K562 (cell line): ENCODE data around the gene FIG4. TPM values are rescaled to one million over a fixed set of nuclear protein-coding genes. Genes with fewer than 3 reads are reported as not detected.

Experiments
- ATAC-seq: fragments of 200-7000 bp; cut with Tn5 transposase; 3 replicates; pipeline ENCODE4 v1.9.1; 2020; ENCODE audit warnings: moderate library complexity
- BruUV-seq: library from RNA; stranded (reverse); fragments of 400-500 nt; replicated peaks from 2 replicates; lab custom pipeline; 2021; lab: Mats Ljungman, UMichigan
- CTCF ChIA-PET: fragments of 300-600 bp; formaldehyde crosslinking; extraction: SDS; loops from one replicate; lab custom pipeline; 2021; ENCODE audit warnings: low intra/inter-chr PET ratio; lab: Yijun Ruan, JAX
- POLR2A ChIA-PET: fragments of 300-600, 350-650 bp; sonication (Branson Sonifier 250); formaldehyde crosslinking; extraction: SDS; loops from one replicate; lab custom pipeline; 2021; ENCODE audit warnings: antibody characterized with exemption, inconsistent platforms; lab: Yijun Ruan, JAX
- DNase-seq, 4 experiments: peaks; one replicate each; pipeline versions ENCODE4 v3.0.0 to v3.0.0-alpha.2; 2011 to 2018; ENCODE audit warnings: low spot score in 3 of 4, mixed read lengths in 3 of 4; ENCODE audit errors: extremely low read depth in 1 of 4
- FAIRE-seq: peaks from 2 replicates; lab custom pipeline; 2011; peaks lifted over from hg19 to GRCh38; lab: Jason Lieb, UNC
- H2AFZ ChIP-seq: 2 replicates; pipeline ENCODE4 v1.6.0; 2011; ENCODE audit warnings: low read depth, low read length, control low read depth, inconsistent platforms
- H3K27ac ChIP-seq: fragments of 200-600 bp; 3 replicates; pipeline ENCODE4 v1.8.0; 2011; ENCODE audit warnings: low read depth, mild to moderate bottlenecking, control low read depth, inconsistent platforms, low read length, moderate library complexity, mixed read lengths; ENCODE audit errors: extremely low read depth
- H3K27me3 ChIP-seq, 2 experiments: fragments of 300-600 bp in 1 of 2; 2 replicates in 1 of 2; 3 replicates in 1 of 2; pipeline versions ENCODE4 v1.6.0 to v1.8.0; 2011; ENCODE audit warnings: inconsistent platforms in 2 of 2, low read length in 2 of 2, mild to moderate bottlenecking in 1 of 2, mixed read lengths in 1 of 2, moderate library complexity in 1 of 2; ENCODE audit not compliant: control insufficient read depth in 2 of 2, insufficient read depth in 2 of 2
- H3K36me3 ChIP-seq: fragments of 300-600 bp; 3 replicates; pipeline ENCODE4 v1.8.0; 2011; ENCODE audit warnings: mild to moderate bottlenecking, low read length, inconsistent platforms; ENCODE audit not compliant: control insufficient read depth, insufficient read depth
- H3K4me1 ChIP-seq, 2 experiments: fragments of 200-600 bp in 1 of 2; replicated peaks in 1 of 2; 2 replicates in 1 of 2; 3 replicates in 1 of 2; pipeline versions ENCODE4 v1.5.1 to v1.8.0; 2011; ENCODE audit warnings: inconsistent platforms in 2 of 2, low read length in 2 of 2, mild to moderate bottlenecking in 1 of 2, mixed read lengths in 1 of 2, moderate library complexity in 1 of 2; ENCODE audit not compliant: control insufficient read depth in 2 of 2, insufficient read depth in 2 of 2
- H3K4me2 ChIP-seq: 2 replicates; pipeline ENCODE4 v1.6.1; 2011; ENCODE audit warnings: low read length, control low read depth, inconsistent platforms, mixed read lengths; ENCODE audit not compliant: insufficient read depth
- H3K4me3 ChIP-seq: fragments of 200-600 bp; sonication (generic), shearing (Covaris generic); 2 replicates; pipeline ENCODE4 v1.5.1; 2016; ENCODE audit warnings: control low read depth, inconsistent platforms
- H3K79me2 ChIP-seq: fragments of 200-600 bp; 3 replicates; pipeline ENCODE4 v1.8.0; 2011; ENCODE audit warnings: low read length, inconsistent platforms; ENCODE audit not compliant: control insufficient read depth, insufficient read depth
- H3K9ac ChIP-seq, 2 experiments: 2 replicates each; pipeline versions ENCODE4 v1.6.0 to v1.6.1; 2011; ENCODE audit warnings: low read depth in 2 of 2, low read length in 2 of 2, control low read depth in 1 of 2, inconsistent platforms in 1 of 2, mild to moderate bottlenecking in 1 of 2, mixed read lengths in 1 of 2; ENCODE audit not compliant: insufficient read depth in 1 of 2
- H3K9me1 ChIP-seq: one replicate; pipeline ENCODE4 v1.6.0; 2011; ENCODE audit warnings: inconsistent platforms, mild to moderate bottlenecking, low read length, moderate library complexity; ENCODE audit not compliant: control insufficient read depth, insufficient read depth
- H3K9me3 ChIP-seq: replicated peaks from 2 replicates; pipeline ENCODE4 v1.5.1; 2011; ENCODE audit warnings: low read depth, low read length, inconsistent platforms; ENCODE audit not compliant: control insufficient read depth, insufficient read depth
- H4K20me1 ChIP-seq: replicated peaks from 2 replicates; pipeline ENCODE4 v1.6.1; 2011; ENCODE audit warnings: low read length, inconsistent platforms, mixed read lengths; ENCODE audit not compliant: control insufficient read depth, insufficient read depth
- GTF2B ChIP-seq: IDR thresholded peaks from 2 replicates; pipeline ENCODE4 v1.6.1; 2011; ENCODE audit not compliant: insufficient read length; ENCODE audit errors: extremely low read depth
- HDGF ChIP-seq: fragments of 450-650 bp; IDR thresholded peaks from 2 replicates; pipeline ENCODE4 v1.6.1; 2016
- HNRNPUL1 ChIP-seq: fragments of 200-400 bp; formaldehyde crosslinking; IDR thresholded peaks from 2 replicates; pipeline ENCODE4 v1.6.1; 2017; ENCODE audit warnings: low read length
- MAFF ChIP-seq: IDR thresholded peaks from 2 replicates; pipeline ENCODE4 v1.6.1; 2012; ENCODE audit warnings: low read length, improper control_type of control experiment
- ZNF133 ChIP-seq: fragments of 250-450 bp; sonication (Bioruptor Pico); IDR thresholded peaks from 2 replicates; pipeline ENCODE4 v1.4.0; 2020; ENCODE audit warnings: mild to moderate bottlenecking
- ZNF436 ChIP-seq: fragments of 250-450, 450-650 bp; sonication (Bioruptor Pico); formaldehyde crosslinking; IDR thresholded peaks from 2 replicates; pipeline ENCODE4 v1.7.0; 2020; ENCODE audit warnings: mild to moderate bottlenecking
- ZNF707 ChIP-seq: fragments of 250-450 bp; sonication (Bioruptor Pico); conservative IDR thresholded peaks from 2 replicates; pipeline ENCODE4 v1.8.0; 2022; ENCODE audit warnings: inconsistent platforms, mild to moderate bottlenecking, moderate library complexity
- ZNF778 ChIP-seq: fragments of 450-650 bp; formaldehyde crosslinking; IDR thresholded peaks from 2 replicates; pipeline ENCODE4 v1.4.0; 2020; ENCODE audit warnings: mild to moderate bottlenecking, moderate library complexity
- in situ Hi-C: fragments of 300-500 bp; cut with MboI; formaldehyde crosslinking; loops from 4 replicates; pipeline ENCODE4 v1.15.0; 2018; ENCODE audit warnings: inconsistent platforms, mixed read lengths
- intact Hi-C: fragments of 100-400 bp; cut with micrococcal nuclease; formaldehyde crosslinking; loops from 2 replicates; pipeline ENCODE4 v1.14.2; 2022
- polyA plus RNA-seq, 8 experiments: library from polyadenylated mRNA; depleted of rRNA in 4 of 8; stranded (reverse) in 5 of 8; unstranded in 3 of 8; fragments of >200 nt; fragmentation: Nextera tagmentation in 2 of 8; fragmentation: Illumina TruSeq in 1 of 8; extraction: Ambion mirVana in 2 of 8; extraction: Trizol in 1 of 8; gene quantifications; 2 replicates each; pipeline versions ENCODE4 v1.2.1 to v1.2.3, GENCODE V29; 2011 to 2014; ENCODE audit warnings: inconsistent platforms in 1 of 8, missing spikeins in 1 of 8
- total RNA-seq, 7 experiments: library from RNA; depleted of rRNA in 6 of 7; stranded (reverse); fragments of >200 nt in 6 of 7; fragmentation: Illumina TruSeq in 2 of 7; extraction: Trizol in 2 of 7; gene quantifications; 2 replicates each; pipeline versions ENCODE4 v1.2.1 to v1.2.3, GENCODE V29; 2011 to 2021; ENCODE audit warnings: low replicate concordance in 1 of 7
- TF ChIP-seq, protein P1 (sequence below): fragments of 450-650 bp; conservative IDR thresholded peaks from 2 replicates; pipeline ENCODE4 v1.6.1; 2016; ENCODE audit warnings: missing genetic modification characterization, low read depth, mild to moderate bottlenecking, control low read depth, missing compliant biosample characterization
- TF ChIP-seq, protein P2 (sequence below): fragments of 450-650 bp; conservative IDR thresholded peaks from 2 replicates; pipeline ENCODE4 v1.6.1; 2016; ENCODE audit warnings: missing genetic modification characterization, low read depth, mild to moderate bottlenecking, missing compliant biosample characterization, moderate library complexity
- TF ChIP-seq, protein P3 (sequence below): fragments of 200-800 bp; sonication (Bioruptor generic); IDR thresholded peaks from 2 replicates; pipeline ENCODE4 v1.6.1; 2017; ENCODE audit warnings: missing genetic modification characterization, missing compliant biosample characterization
- TF ChIP-seq, protein P4 (sequence below): fragments of 250-450 bp; sonication (Bioruptor Pico); IDR thresholded peaks from 2 replicates; pipeline ENCODE4 v1.9.0; 2021; ENCODE audit warnings: mild to moderate bottlenecking, inconsistent platforms

Gene FIG4
- total and polyA plus RNA-seq, 9 of the 15 experiments (the other 6 are each of a cell fraction or from before 2014, with no cell fraction given), result 1.5 to 6.8 (median 4.3) TPM

DNA sequence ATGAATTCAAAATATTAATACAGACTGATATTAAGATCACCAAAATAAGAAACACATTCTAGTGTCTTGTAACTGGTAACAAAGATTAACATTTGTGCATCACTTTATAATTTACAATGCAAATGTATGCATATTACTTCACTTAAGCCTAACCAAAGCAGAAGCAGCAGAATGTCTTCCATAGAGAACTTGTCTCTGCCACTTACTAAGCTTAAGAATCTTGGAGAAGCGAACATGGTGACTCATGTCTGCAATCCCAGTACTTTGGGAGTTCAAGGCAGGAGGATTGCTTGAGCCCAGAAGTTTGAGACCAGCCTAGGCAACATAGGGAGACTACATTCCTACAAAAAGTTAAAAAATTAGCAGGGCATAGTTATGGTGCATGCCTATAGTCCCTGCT is 18.9 kb upstream of the FIG4 start (continued):
- TF ChIP-seq, protein P1, sequence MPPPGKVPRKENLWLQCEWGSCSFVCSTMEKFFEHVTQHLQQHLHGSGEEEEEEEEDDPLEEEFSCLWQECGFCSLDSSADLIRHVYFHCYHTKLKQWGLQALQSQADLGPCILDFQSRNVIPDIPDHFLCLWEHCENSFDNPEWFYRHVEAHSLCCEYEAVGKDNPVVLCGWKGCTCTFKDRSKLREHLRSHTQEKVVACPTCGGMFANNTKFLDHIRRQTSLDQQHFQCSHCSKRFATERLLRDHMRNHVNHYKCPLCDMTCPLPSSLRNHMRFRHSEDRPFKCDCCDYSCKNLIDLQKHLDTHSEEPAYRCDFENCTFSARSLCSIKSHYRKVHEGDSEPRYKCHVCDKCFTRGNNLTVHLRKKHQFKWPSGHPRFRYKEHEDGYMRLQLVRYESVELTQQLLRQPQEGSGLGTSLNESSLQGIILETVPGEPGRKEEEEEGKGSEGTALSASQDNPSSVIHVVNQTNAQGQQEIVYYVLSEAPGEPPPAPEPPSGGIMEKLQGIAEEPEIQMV (tag), result no peak
- TF ChIP-seq MAFF, result no peak
- TF ChIP-seq, protein P2, sequence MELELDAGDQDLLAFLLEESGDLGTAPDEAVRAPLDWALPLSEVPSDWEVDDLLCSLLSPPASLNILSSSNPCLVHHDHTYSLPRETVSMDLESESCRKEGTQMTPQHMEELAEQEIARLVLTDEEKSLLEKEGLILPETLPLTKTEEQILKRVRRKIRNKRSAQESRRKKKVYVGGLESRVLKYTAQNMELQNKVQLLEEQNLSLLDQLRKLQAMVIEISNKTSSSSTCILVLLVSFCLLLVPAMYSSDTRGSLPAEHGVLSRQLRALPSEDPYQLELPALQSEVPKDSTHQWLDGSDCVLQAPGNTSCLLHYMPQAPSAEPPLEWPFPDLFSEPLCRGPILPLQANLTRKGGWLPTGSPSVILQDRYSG (tag), result no peak
- TF ChIP-seq ZNF133 (CRISPR knock-in tag), result no peak
- TF ChIP-seq ZNF778, result no peak
- TF ChIP-seq ZNF436, result no peak
- TF ChIP-seq ZNF707 (CRISPR knock-in tag), result no peak
- TF ChIP-seq HNRNPUL1, result no peak

- no peaks in the 10 kb centered on the region for H4K20me1 ChIP-seq
- DNase-seq (no peak), ATAC-seq (no peak), FAIRE-seq (no peak)
- no peak overlapping the region for H3K27ac ChIP-seq
- BruUV-seq, result no TSS peak
- no peaks in the 10 kb centered on the region for H3K9me1 ChIP-seq
- intact Hi-C loops (no loop called here), in situ Hi-C loops (no loop called here)
- H2AFZ ChIP-seq, result no peak overlapping the region
- no peaks in the 10 kb centered on the region for H3K36me3 ChIP-seq
- no peaks in the 10 kb centered on the region for H3K79me2 ChIP-seq
- ChIA-PET CTCF (no interaction called here), POLR2A (interaction anchor here (0.8 kb wide), 1 partner anchor 381 kb away, joined by 3 read pairs; no protein-coding TSS in a partner anchor)
- H3K9ac ChIP-seq, result no peak overlapping the region
- no peak overlapping the region for H3K4me3 ChIP-seq
- no peaks in the 10 kb centered on the region for H3K27me3 ChIP-seq
- H3K9me3 ChIP-seq, result no peaks in the 10 kb centered on the region
- H3K4me1 ChIP-seq, result no peaks in the 10 kb centered on the region
- H3K4me2 ChIP-seq, result no peak overlapping the region
- TF ChIP-seq GTF2B (no peak), HDGF (no peak)
- TF ChIP-seq, protein P3, sequence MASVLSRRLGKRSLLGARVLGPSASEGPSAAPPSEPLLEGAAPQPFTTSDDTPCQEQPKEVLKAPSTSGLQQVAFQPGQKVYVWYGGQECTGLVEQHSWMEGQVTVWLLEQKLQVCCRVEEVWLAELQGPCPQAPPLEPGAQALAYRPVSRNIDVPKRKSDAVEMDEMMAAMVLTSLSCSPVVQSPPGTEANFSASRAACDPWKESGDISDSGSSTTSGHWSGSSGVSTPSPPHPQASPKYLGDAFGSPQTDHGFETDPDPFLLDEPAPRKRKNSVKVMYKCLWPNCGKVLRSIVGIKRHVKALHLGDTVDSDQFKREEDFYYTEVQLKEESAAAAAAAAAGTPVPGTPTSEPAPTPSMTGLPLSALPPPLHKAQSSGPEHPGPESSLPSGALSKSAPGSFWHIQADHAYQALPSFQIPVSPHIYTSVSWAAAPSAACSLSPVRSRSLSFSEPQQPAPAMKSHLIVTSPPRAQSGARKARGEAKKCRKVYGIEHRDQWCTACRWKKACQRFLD, result no peak
- TF ChIP-seq, protein P4, sequence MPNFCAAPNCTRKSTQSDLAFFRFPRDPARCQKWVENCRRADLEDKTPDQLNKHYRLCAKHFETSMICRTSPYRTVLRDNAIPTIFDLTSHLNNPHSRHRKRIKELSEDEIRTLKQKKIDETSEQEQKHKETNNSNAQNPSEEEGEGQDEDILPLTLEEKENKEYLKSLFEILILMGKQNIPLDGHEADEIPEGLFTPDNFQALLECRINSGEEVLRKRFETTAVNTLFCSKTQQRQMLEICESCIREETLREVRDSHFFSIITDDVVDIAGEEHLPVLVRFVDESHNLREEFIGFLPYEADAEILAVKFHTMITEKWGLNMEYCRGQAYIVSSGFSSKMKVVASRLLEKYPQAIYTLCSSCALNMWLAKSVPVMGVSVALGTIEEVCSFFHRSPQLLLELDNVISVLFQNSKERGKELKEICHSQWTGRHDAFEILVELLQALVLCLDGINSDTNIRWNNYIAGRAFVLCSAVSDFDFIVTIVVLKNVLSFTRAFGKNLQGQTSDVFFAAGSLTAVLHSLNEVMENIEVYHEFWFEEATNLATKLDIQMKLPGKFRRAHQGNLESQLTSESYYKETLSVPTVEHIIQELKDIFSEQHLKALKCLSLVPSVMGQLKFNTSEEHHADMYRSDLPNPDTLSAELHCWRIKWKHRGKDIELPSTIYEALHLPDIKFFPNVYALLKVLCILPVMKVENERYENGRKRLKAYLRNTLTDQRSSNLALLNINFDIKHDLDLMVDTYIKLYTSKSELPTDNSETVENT (CRISPR knock-in tag), result no peak
Observed at GRCh38 chr6:109672839-109673238, 18.3 kb upstream of the FIG4 start.
